ENCODE measurements around the gene RABGEF1. TPM values are rescaled to one million over a fixed set of nuclear protein-coding genes. Genes with fewer than 3 reads are reported as not detected.
A peak's percentile ranks its signal among the peaks of the same experiment; 100 is the strongest.
"Not testable (repeated sequence)": the region's sequence is repeated elsewhere in the genome, so short reads cannot be mapped to it uniquely, and the experiment has no call there.

Gene RABGEF1
- total RNA-seq, 1 experiment from 2014 or later, result 27.3 TPM

DNA sequence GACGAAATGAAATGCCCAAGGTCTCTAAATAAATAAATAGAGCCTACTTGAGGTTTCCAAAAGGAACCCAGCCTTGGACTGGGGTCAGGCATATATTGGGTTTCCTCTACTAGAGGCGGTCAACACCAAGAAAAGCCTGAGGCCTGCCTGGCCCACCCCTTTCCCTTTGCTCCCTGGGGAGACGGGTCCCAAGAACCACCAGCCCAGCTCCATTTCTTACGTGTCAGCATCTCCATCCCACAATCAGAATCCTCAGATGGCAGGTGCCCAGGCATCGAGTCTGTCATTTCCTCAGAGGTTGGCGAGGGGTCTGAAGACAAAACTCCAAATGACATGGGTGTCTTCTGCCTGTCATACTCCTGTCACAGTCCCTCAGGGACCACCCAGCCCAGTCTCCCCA lies 90.4 kb downstream of the RABGEF1 start:
- H3K9me3 ChIP-seq (ENCODE audit: control insufficient read depth, insufficient read depth, low read depth, low read length); CTCF ChIA-PET; H3K27me3 ChIP-seq (ENCODE audit: control insufficient read depth, insufficient read depth, low read length); in situ Hi-C loops (cut with HindIII; ENCODE audit: low pct_unique_long_range_greater_than_20kb, low sequenced_read_pairs); H3K4me3 ChIP-seq (ENCODE audit: low read depth in 2 of 2, low read length in 2 of 2); H3K36me3 ChIP-seq (ENCODE audit: control insufficient read depth, insufficient read depth, low read length); ATAC-seq; H3K27ac ChIP-seq (ENCODE audit: low read length); H3K4me1 ChIP-seq (ENCODE audit: control insufficient read depth, insufficient read depth, low read length); DNase-seq (ENCODE audit: low read depth, low spot score); intact Hi-C loops (cut with micrococcal nuclease; ENCODE audit: unreplicated experiment); BruUV-seq (replicated peaks): not testable (repeated sequence)
- POLR2A ChIA-PET, result interaction anchor here (0.6 kb wide), 1 partner anchor 123 kb away, joined by 10 read pairs; no protein-coding TSS in a partner anchor

DNA sequence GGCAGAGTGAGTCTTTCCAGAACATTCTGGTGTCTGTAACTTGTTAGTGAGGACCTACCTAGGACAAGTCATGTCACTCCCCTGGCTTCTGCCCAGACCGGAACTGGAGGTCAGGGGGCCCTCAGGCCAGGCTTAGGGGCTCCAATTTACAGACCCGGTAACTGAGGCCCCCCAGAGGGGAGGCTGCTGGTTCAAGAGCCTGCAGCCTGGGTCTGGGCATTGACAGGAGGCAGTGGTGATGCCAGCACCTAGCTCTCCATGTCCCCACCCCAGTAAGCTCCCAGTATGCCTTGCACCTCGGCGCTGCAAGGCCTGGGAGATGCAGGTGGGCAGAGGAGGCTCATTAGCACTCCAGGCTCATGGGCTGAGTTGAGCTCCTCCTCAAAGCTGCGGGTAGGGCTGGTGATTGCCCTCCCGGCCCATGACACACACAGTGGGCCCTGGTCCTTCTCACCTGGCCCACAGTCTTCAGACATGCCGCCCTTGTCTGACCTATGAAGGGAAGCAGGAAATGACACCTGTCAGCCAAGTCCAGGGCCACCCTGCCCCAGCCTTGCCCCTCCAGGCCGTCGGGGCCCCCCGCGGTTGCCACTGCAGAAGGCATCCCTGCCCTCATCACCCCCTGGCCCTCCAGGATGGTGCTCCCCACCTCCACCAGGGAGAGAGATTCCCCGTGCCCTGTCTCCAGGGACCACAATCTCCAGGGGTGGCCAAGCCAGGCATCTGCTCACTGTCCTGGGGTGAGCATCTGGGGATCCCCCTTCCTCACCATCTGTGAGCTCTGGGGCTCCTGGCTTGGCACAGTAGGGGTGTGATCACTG lies 92.2 kb downstream of the RABGEF1 start:
- H3K9me3 ChIP-seq (ENCODE audit: control insufficient read depth, insufficient read depth, low read depth, low read length), result no peaks in the 10 kb centered on the region
- in situ Hi-C loops (cut with HindIII; ENCODE audit: low pct_unique_long_range_greater_than_20kb, low sequenced_read_pairs), result no loop called here
- no peak overlapping the region for H3K4me3 ChIP-seq (ENCODE audit: low read depth in 2 of 2, low read length in 2 of 2)
- intact Hi-C loops (cut with micrococcal nuclease; ENCODE audit: unreplicated experiment), result no loop called here
- CTCF ChIA-PET, result interaction anchor here (1.1 kb wide), 1 partner anchor 469 kb away, joined by 8 read pairs; no protein-coding TSS in a partner anchor
- H3K27ac ChIP-seq (ENCODE audit: low read length), result no peak overlapping the region
- H3K36me3 ChIP-seq (ENCODE audit: control insufficient read depth, insufficient read depth, low read length), result no peaks in the 10 kb centered on the region
- TF ChIP-seq POLR2AphosphoS5 (IDR thresholded peaks at IDR 0.05; ENCODE audit: low read depth, low read length) (no peak), SIN3A (IDR thresholded peaks at IDR 0.05; ENCODE audit: borderline replicate concordance, insufficient read depth, low read depth, low read length) (no peak), TCF7L2 (IDR thresholded peaks at IDR 0.05; ENCODE audit: low read depth, low read length) (no peak)
- TF ChIP-seq, protein P1, sequence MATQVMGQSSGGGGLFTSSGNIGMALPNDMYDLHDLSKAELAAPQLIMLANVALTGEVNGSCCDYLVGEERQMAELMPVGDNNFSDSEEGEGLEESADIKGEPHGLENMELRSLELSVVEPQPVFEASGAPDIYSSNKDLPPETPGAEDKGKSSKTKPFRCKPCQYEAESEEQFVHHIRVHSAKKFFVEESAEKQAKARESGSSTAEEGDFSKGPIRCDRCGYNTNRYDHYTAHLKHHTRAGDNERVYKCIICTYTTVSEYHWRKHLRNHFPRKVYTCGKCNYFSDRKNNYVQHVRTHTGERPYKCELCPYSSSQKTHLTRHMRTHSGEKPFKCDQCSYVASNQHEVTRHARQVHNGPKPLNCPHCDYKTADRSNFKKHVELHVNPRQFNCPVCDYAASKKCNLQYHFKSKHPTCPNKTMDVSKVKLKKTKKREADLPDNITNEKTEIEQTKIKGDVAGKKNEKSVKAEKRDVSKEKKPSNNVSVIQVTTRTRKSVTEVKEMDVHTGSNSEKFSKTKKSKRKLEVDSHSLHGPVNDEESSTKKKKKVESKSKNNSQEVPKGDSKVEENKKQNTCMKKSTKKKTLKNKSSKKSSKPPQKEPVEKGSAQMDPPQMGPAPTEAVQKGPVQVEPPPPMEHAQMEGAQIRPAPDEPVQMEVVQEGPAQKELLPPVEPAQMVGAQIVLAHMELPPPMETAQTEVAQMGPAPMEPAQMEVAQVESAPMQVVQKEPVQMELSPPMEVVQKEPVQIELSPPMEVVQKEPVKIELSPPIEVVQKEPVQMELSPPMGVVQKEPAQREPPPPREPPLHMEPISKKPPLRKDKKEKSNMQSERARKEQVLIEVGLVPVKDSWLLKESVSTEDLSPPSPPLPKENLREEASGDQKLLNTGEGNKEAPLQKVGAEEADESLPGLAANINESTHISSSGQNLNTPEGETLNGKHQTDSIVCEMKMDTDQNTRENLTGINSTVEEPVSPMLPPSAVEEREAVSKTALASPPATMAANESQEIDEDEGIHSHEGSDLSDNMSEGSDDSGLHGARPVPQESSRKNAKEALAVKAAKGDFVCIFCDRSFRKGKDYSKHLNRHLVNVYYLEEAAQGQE (IDR thresholded peaks at IDR 0.05; ENCODE audit: insufficient read depth in 1 of 2, low read depth in 2 of 2, low read length in 1 of 2), result no peak
- TF ChIP-seq, protein P2, sequence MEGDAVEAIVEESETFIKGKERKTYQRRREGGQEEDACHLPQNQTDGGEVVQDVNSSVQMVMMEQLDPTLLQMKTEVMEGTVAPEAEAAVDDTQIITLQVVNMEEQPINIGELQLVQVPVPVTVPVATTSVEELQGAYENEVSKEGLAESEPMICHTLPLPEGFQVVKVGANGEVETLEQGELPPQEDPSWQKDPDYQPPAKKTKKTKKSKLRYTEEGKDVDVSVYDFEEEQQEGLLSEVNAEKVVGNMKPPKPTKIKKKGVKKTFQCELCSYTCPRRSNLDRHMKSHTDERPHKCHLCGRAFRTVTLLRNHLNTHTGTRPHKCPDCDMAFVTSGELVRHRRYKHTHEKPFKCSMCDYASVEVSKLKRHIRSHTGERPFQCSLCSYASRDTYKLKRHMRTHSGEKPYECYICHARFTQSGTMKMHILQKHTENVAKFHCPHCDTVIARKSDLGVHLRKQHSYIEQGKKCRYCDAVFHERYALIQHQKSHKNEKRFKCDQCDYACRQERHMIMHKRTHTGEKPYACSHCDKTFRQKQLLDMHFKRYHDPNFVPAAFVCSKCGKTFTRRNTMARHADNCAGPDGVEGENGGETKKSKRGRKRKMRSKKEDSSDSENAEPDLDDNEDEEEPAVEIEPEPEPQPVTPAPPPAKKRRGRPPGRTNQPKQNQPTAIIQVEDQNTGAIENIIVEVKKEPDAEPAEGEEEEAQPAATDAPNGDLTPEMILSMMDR (IDR thresholded peaks at IDR 0.05), result no peak
- no peak for ATAC-seq
- POLR2A ChIA-PET, result no interaction called here
- H3K27me3 ChIP-seq (ENCODE audit: control insufficient read depth, insufficient read depth, low read length), result no peaks in the 10 kb centered on the region
- no TSS peak for BruUV-seq (replicated peaks)
- DNase-seq (ENCODE audit: low read depth, low spot score), result no peak
- H3K4me1 ChIP-seq (ENCODE audit: control insufficient read depth, insufficient read depth, low read length), result no peaks in the 10 kb centered on the region

DNA sequence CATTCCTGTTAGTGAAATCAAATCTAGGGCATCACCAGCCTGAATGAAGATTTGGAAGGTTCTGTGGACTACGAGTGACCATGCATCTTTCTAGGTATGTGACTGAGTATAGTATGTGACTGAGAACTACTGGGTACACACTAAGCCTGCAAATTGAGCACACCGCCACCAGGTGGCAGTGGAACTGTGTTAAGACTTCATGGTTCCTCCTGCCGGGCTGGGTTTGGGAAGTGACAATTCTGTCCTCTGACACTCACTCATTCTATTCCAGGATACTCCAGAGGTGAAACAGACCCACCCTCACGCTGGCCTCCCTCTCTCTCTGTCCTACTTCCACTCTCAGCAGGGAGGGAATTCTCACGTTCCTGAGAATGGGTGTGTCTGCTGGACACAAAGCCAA lies 96.5 kb downstream of the RABGEF1 start:
- TF ChIP-seq TCF7L2 (IDR thresholded peaks at IDR 0.05; ENCODE audit: low read depth, low read length), result no peak
- TF ChIP-seq POLR2AphosphoS5 (IDR thresholded peaks at IDR 0.05; ENCODE audit: low read depth, low read length), result no peak
- TF ChIP-seq, protein P1 (IDR thresholded peaks at IDR 0.05; ENCODE audit: insufficient read depth in 1 of 2, low read depth in 2 of 2, low read length in 1 of 2), result no peak
- TF ChIP-seq SIN3A (IDR thresholded peaks at IDR 0.05; ENCODE audit: borderline replicate concordance, insufficient read depth, low read depth, low read length), result no peak
- TF ChIP-seq, protein P2 (IDR thresholded peaks at IDR 0.05), result no peak; the same call in 1 of the 2 replicates
- no TSS peak for BruUV-seq (replicated peaks)
- in situ Hi-C loops (cut with HindIII; ENCODE audit: low pct_unique_long_range_greater_than_20kb, low sequenced_read_pairs) (no loop called here), intact Hi-C loops (cut with micrococcal nuclease; ENCODE audit: unreplicated experiment) (no loop called here)
- ATAC-seq (peak; percentile 92), DNase-seq (ENCODE audit: low read depth, low spot score) (no peak)
- ChIA-PET CTCF (no interaction called here), POLR2A (no interaction called here)
- no peaks in the 10 kb centered on the region for H3K27me3 ChIP-seq (ENCODE audit: control insufficient read depth, insufficient read depth, low read length)
- H3K27ac ChIP-seq (ENCODE audit: low read length), result no peak overlapping the region
- no peaks in the 10 kb centered on the region for H3K9me3 ChIP-seq (ENCODE audit: control insufficient read depth, insufficient read depth, low read depth, low read length)
- no peak overlapping the region for H3K4me3 ChIP-seq (ENCODE audit: low read depth in 2 of 2, low read length in 2 of 2)
- no peaks in the 10 kb centered on the region for H3K36me3 ChIP-seq (ENCODE audit: control insufficient read depth, insufficient read depth, low read length)
- no peaks in the 10 kb centered on the region for H3K4me1 ChIP-seq (ENCODE audit: control insufficient read depth, insufficient read depth, low read length)

All from Panc1 (cell line).